Loucy (cell line): ENCODE measurements around the gene DMBX1.

Experiments
- EZH2phosphoT487 ChIP-seq: fragments of 200-600 bp; IDR thresholded peaks from 2 replicates; pipeline ENCODE4 v1.6.1; 2018; ENCODE audit warnings: antibody characterized with exemption, mild to moderate bottlenecking, moderate library complexity, borderline replicate concordance
- TF ChIP-seq, protein P1 (sequence below): fragments of 200-600 bp; sonication (generic); conservative IDR thresholded peaks from 2 replicates; pipeline ENCODE4 v1.5.1; 2014; ENCODE audit warnings: mild to moderate bottlenecking, antibody characterized with exemption, low read length

DNA sequence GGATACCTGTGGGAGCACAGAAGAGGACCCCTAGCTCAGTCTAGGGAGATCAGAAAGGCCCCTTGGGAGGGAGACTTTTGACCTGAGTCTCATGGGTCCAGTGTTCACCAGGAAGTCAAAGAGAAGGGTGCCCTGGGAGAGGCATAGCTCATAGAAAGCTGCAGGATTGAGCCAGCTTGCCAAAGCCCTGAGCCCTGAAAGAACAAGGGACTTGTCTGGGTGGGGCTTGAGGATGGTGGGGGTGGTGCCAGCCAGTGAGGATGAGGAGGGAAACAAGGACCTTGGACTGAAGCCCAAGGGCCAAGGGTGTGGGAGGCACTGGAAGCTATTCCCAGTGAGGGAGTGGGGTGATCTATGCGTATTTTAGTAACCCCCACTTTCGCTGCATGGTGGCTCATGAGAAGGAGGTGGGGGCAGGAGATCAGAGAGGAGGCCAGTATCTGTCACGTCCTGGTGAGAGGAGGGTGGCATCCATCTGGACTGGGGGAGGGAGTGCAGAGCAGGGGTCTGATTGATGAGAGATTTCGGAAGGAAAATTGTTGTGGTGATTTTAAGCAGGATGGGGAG lies 28.4 kb downstream of the DMBX1 start:
- TF ChIP-seq, protein P1, sequence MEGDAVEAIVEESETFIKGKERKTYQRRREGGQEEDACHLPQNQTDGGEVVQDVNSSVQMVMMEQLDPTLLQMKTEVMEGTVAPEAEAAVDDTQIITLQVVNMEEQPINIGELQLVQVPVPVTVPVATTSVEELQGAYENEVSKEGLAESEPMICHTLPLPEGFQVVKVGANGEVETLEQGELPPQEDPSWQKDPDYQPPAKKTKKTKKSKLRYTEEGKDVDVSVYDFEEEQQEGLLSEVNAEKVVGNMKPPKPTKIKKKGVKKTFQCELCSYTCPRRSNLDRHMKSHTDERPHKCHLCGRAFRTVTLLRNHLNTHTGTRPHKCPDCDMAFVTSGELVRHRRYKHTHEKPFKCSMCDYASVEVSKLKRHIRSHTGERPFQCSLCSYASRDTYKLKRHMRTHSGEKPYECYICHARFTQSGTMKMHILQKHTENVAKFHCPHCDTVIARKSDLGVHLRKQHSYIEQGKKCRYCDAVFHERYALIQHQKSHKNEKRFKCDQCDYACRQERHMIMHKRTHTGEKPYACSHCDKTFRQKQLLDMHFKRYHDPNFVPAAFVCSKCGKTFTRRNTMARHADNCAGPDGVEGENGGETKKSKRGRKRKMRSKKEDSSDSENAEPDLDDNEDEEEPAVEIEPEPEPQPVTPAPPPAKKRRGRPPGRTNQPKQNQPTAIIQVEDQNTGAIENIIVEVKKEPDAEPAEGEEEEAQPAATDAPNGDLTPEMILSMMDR, result no peak
- no peak for TF ChIP-seq EZH2phosphoT487
